GM12878 (cell line): ENCODE results near the gene MLNR. TPM values are rescaled to one million over a fixed set of nuclear protein-coding genes. Genes with fewer than 3 reads are reported as not detected.

Experiments used
- ATAC-seq: fragments of 200-7000 bp; cut with Tn5 transposase; 3 replicates; pipeline ENCODE4 v1.9.1; 2020; ENCODE audit warnings: mild to moderate bottlenecking, moderate library complexity
- BruUV-seq: library from RNA; stranded (reverse); fragments of 400-500 nt; replicated peaks from 2 replicates; lab custom pipeline; 2021; lab: Mats Ljungman, UMichigan
- CTCF ChIA-PET: fragments of 300-600 bp; sonication (Branson Sonifier 250); formaldehyde crosslinking; extraction: SDS; loops from one replicate; lab custom pipeline; 2021; ENCODE audit warnings: inconsistent platforms; lab: Yijun Ruan, JAX
- POLR2A ChIA-PET: fragments of 350-600 bp; formaldehyde crosslinking; extraction: SDS; loops from one replicate; lab custom pipeline; 2021; ENCODE audit warnings: inconsistent platforms; lab: Charles Lee
- RAD21 ChIA-PET: fragments of 300-600 bp; sonication (Branson Sonifier 250); formaldehyde crosslinking; loops from one replicate; lab custom pipeline; 2023; ENCODE audit warnings: antibody characterized with exemption; ENCODE audit not compliant: unreplicated experiment; lab: Charles Lee
- SMC1A ChIA-PET: fragments of 300-600 bp; sonication (Branson Sonifier 250); formaldehyde crosslinking; loops from one replicate; lab custom pipeline; 2023; ENCODE audit not compliant: unreplicated experiment, uncharacterized antibody; lab: Charles Lee
- DNase-seq: peaks from one replicate; pipeline ENCODE4 v3.0.0-alpha.2; 2011; ENCODE audit warnings: low read depth, low spot score
- FAIRE-seq: peaks from 3 replicates; lab custom pipeline; 2011; peaks lifted over from hg19 to GRCh38; lab: Jason Lieb, UNC
- H2AFZ ChIP-seq: 2 replicates; pipeline ENCODE4 v1.6.0; 2011; ENCODE audit warnings: low read depth, low read length, control low read depth; ENCODE audit not compliant: control insufficient read depth
- H3K27ac ChIP-seq: 2 replicates; pipeline ENCODE4 v1.5.1; 2011; ENCODE audit warnings: control low read depth; ENCODE audit not compliant: control insufficient read depth, insufficient read depth
- H3K27me3 ChIP-seq, 2 experiments: replicated peaks in 1 of 2; 2 replicates each; pipeline versions ENCODE4 v1.6.0 to v1.6.1; 2011; ENCODE audit warnings: low read length in 1 of 2; ENCODE audit not compliant: control insufficient read depth in 2 of 2, insufficient read depth in 2 of 2
- H3K36me3 ChIP-seq, 2 experiments: 2 replicates each; pipeline ENCODE4 v1.5.1; 2011; ENCODE audit warnings: low read length in 1 of 2; ENCODE audit not compliant: control insufficient read depth in 2 of 2, insufficient read depth in 2 of 2
- H3K4me1 ChIP-seq: 2 replicates; pipeline ENCODE4 v1.6.1; 2011; ENCODE audit warnings: mild to moderate bottlenecking, low read length, moderate library complexity, mixed read lengths; ENCODE audit not compliant: control insufficient read depth, insufficient read depth
- H3K4me2 ChIP-seq: 2 replicates; pipeline ENCODE4 v1.6.0; 2011; ENCODE audit warnings: control low read depth; ENCODE audit not compliant: control insufficient read depth, insufficient read depth
- H3K4me3 ChIP-seq: fragments of 200-600 bp; sonication (generic); 2 replicates; pipeline ENCODE4 v1.5.1; 2016
- H3K79me2 ChIP-seq: 2 replicates; pipeline ENCODE4 v1.6.0; 2011; ENCODE audit warnings: low read length; ENCODE audit not compliant: control insufficient read depth, insufficient read depth
- H3K9ac ChIP-seq: 2 replicates; pipeline ENCODE4 v1.8.0; 2011; ENCODE audit warnings: low read length, control low read depth, mixed read lengths; ENCODE audit not compliant: control insufficient read depth, insufficient read depth
- H3K9me3 ChIP-seq: replicated peaks from 3 replicates; pipeline ENCODE4 v1.5.1; 2011; ENCODE audit warnings: mild to moderate bottlenecking, low read length; ENCODE audit not compliant: control insufficient read depth, insufficient read depth
- H4K20me1 ChIP-seq: 2 replicates; pipeline ENCODE4 v1.6.0; 2011; ENCODE audit not compliant: control insufficient read depth, insufficient read depth
- BCL11A ChIP-seq: IDR thresholded peaks from 2 replicates; pipeline ENCODE4 v1.6.1; 2011; ENCODE audit warnings: low read depth, low read length
- CHD4 ChIP-seq: fragments of 200-600 bp; sonication (generic); IDR thresholded peaks from 2 replicates; pipeline ENCODE4 v1.6.1; 2016; ENCODE audit warnings: mild to moderate bottlenecking
- E4F1 ChIP-seq: fragments of 450-650 bp; IDR thresholded peaks from 2 replicates; pipeline ENCODE4 v1.6.1; 2018; ENCODE audit warnings: borderline replicate concordance, mild to moderate bottlenecking; ENCODE audit not compliant: partially characterized antibody
- IRF3 ChIP-seq: fragments of 450-650 bp; IDR thresholded peaks from 2 replicates; pipeline ENCODE4 v1.6.1; 2014; ENCODE audit warnings: mild to moderate bottlenecking
- IRF5 ChIP-seq: fragments of 450-650 bp; IDR thresholded peaks from 2 replicates; pipeline ENCODE4 v1.6.1; 2017; ENCODE audit warnings: borderline replicate concordance
- POU2F2 ChIP-seq: IDR thresholded peaks from 3 replicates; pipeline ENCODE4 v1.6.1; 2011; ENCODE audit warnings: low read depth, mild to moderate bottlenecking, low read length, borderline replicate concordance
- PRDM15 ChIP-seq: fragments of 450-650 bp; formaldehyde crosslinking; IDR thresholded peaks from 2 replicates; pipeline ENCODE4 v1.4.0; 2020; ENCODE audit warnings: mild to moderate bottlenecking, moderate library complexity
- RAD51 ChIP-seq: fragments of 450-650 bp; IDR thresholded peaks from 2 replicates; pipeline ENCODE4 v1.6.1; 2016; ENCODE audit warnings: moderate library complexity, mild to moderate bottlenecking, inconsistent platforms
- WGBS: methylation state at CpG from one replicate; pipeline ENCODE4 v1.1.6; 2016; ENCODE audit warnings: low lambda C conversion rate; ENCODE audit not compliant: insufficient replicate concordance, insufficient coverage; ENCODE audit errors: missing lambda C conversion rate; 5-methylcytosine and 5-hydroxymethylcytosine counted together
- in situ Hi-C: fragments of 300-500 bp; cut with MboI; formaldehyde crosslinking; loops from 9 replicates; pipeline ENCODE4 v1.14.3; 2018; ENCODE audit warnings: mixed read lengths
- intact Hi-C: fragments of 100-400 bp; cut with micrococcal nuclease; formaldehyde crosslinking; loops from one replicate; pipeline ENCODE4 v1.14.2; 2022; ENCODE audit not compliant: unreplicated experiment
- polyA plus RNA-seq, 11 experiments: library from polyadenylated mRNA; depleted of rRNA in 4 of 11; unstranded in 6 of 11; stranded (reverse) in 5 of 11; fragments of >200 nt; fragmentation: Nextera tagmentation in 4 of 11; fragmentation: Illumina TruSeq in 1 of 11; extraction: Ambion mirVana in 4 of 11; extraction: Trizol in 1 of 11; gene quantifications; 1 replicate in 1 of 11; 2 replicates in 10 of 11; pipeline versions ENCODE4 v1.2.1 to v1.2.3, GENCODE V29; 2011 to 2016; ENCODE audit warnings: inconsistent platforms in 2 of 11, missing spikeins in 2 of 11, low read depth in 1 of 11
- total RNA-seq, 4 experiments: library from RNA; depleted of rRNA in 3 of 4; stranded (reverse); fragments of >200 nt in 3 of 4; fragmentation: Illumina TruSeq in 1 of 4; extraction: Trizol in 1 of 4; gene quantifications; 2 replicates each; pipeline versions ENCODE4 v1.2.1 to v1.2.3, GENCODE V29; 2013 to 2021

The MLNR gene
- total and polyA plus RNA-seq, 10 of the 15 experiments (the other 5 are each of a cell fraction or from before 2014, with no cell fraction given): not detected

- ChIA-PET CTCF (no interaction called here), SMC1A (no interaction called here)
Measured at GRCh38 chr13:49216334-49216733, 3.8 kb upstream of the MLNR start.

GRCh38 chr13:49217962-49218492 lies 2.1 kb upstream of the MLNR start:
- Histone ChIP-seq H3K4me1 (peaks cover 4% of the 10 kb centered on the region), H3K4me3 (no peak overlapping the region), H3K27ac (no peak overlapping the region), H3K4me2 (no peak overlapping the region), H3K79me2 (no peaks in the 10 kb centered on the region), H3K9ac (no peak overlapping the region), H4K20me1 (no peaks in the 10 kb centered on the region), H2AFZ (no peak overlapping the region), H3K27me3 (peaks cover 0 to 5% of the 10 kb centered on the region in 2 experiments; a peak in 3 of 4 replicates), H3K9me3 (peaks cover 2% of the 10 kb centered on the region; the same call in 1 of the 3 replicates), H3K36me3 (no peaks in the 10 kb centered on the region)
- FAIRE-seq (no peak), ATAC-seq (no peak), DNase-seq (no peak)
- in situ Hi-C loops: no loop called here
- no TSS peak for BruUV-seq
- RAD21 ChIA-PET: no interaction called here
- CTCF ChIA-PET: no interaction called here
- 79% methylated on average over 17 of the region's 17 CpGs for WGBS
- POLR2A ChIA-PET: no interaction called here
- SMC1A ChIA-PET: interaction anchor here (1.1 kb wide), 1 partner anchor 63 kb away, joined by 3 read pairs; no protein-coding TSS in a partner anchor
- intact Hi-C loops: no loop called here
- TF ChIP-seq E4F1 (no peak), PRDM15 (CRISPR knock-in tag) (no peak), POU2F2 (no peak), CHD4 (no peak), RAD51 (no peak), IRF5 (no peak), IRF3 (no peak)

More at GRCh38 chr13:49216334-49216733, 3.8 kb upstream of the MLNR start:
- Histone ChIP-seq H3K4me1 (peaks cover 4% of the 10 kb centered on the region), H3K4me2 (no peak overlapping the region), H3K9ac (no peak overlapping the region), H3K79me2 (no peaks in the 10 kb centered on the region), H3K27ac (no peak overlapping the region), H3K4me3 (no peak overlapping the region), H2AFZ (no peak overlapping the region), H4K20me1 (no peaks in the 10 kb centered on the region), H3K9me3 (peaks cover 2% of the 10 kb centered on the region; the same call in 1 of the 3 replicates), H3K36me3 (no peaks in the 10 kb centered on the region), H3K27me3 (peaks cover 0 to 4% of the 10 kb centered on the region in 2 experiments; a peak in 3 of 4 replicates)
- ATAC-seq (no peak), FAIRE-seq (no peak), DNase-seq (no peak)
- intact Hi-C loops: no loop called here
- in situ Hi-C loops: no loop called here
- ChIA-PET POLR2A (no interaction called here), RAD21 (no interaction called here)
- BruUV-seq: no TSS peak
- 41% methylated on average over 6 of the region's 6 CpGs for WGBS
- no peak for TF ChIP-seq BCL11A
